GM12878 (cell line): ENCODE results near the gene ZNF625.

Source experiments
- CEBPB ChIP-seq, 2 experiments: fragments of 150-350 bp in 1 of 2; IDR thresholded peaks; 2 replicates each; pipeline ENCODE4 v1.6.1; 2012 to 2014; ENCODE audit warnings: low read depth in 2 of 2, low read length in 2 of 2, borderline replicate concordance in 1 of 2, inconsistent platforms in 1 of 2
- CTCF ChIP-seq, 3 experiments: IDR thresholded peaks in 2 of 3; conservative IDR thresholded peaks in 1 of 3; 2 replicates each; pipeline ENCODE4 v1.5.1; 2011; ENCODE audit warnings: low read depth in 3 of 3, low read length in 3 of 3, mild to moderate bottlenecking in 3 of 3, control low read depth in 2 of 3, moderate library complexity in 2 of 3, inconsistent platforms in 1 of 3, mixed read lengths in 1 of 3; ENCODE audit not compliant: control insufficient read depth in 2 of 3, insufficient read depth in 1 of 3; ENCODE audit errors: extremely low read depth in 1 of 3
- ETV6 ChIP-seq, 2 experiments: fragments of 450-650 bp in 1 of 2; IDR thresholded peaks in 1 of 2; conservative IDR thresholded peaks in 1 of 2; 2 replicates each; pipeline ENCODE4 v1.6.1; 2014; ENCODE audit warnings: antibody characterized with exemption in 1 of 2, borderline replicate concordance in 1 of 2, low read depth in 1 of 2, mild to moderate bottlenecking in 1 of 2, moderate library complexity in 1 of 2
- EZH2 ChIP-seq: IDR thresholded peaks from 2 replicates; pipeline ENCODE4 v1.6.1; 2012; ENCODE audit warnings: low read depth, mild to moderate bottlenecking, control low read depth, inconsistent platforms, low read length, borderline replicate concordance; ENCODE audit not compliant: control insufficient read depth
- MAX ChIP-seq: IDR thresholded peaks from 2 replicates; pipeline ENCODE4 v1.6.1; 2012; ENCODE audit warnings: low read depth, low read length, improper control_type of control experiment
- MYC ChIP-seq: IDR thresholded peaks from 2 replicates; pipeline ENCODE4 v1.6.1; 2011; ENCODE audit warnings: mild to moderate bottlenecking, low read length, moderate library complexity, inconsistent platforms; ENCODE audit not compliant: insufficient read depth, insufficient replicate concordance, insufficient read length, severe bottlenecking
- PAX8 ChIP-seq: fragments of 450-650 bp; IDR thresholded peaks from 2 replicates; pipeline ENCODE4 v1.6.1; 2017; ENCODE audit warnings: mild to moderate bottlenecking, moderate library complexity

- TF ChIP-seq MAX (no peak), EZH2 (no peak), CTCF (IDR thresholded peaks at IDR 0.05 in 2 of 3, conservative IDR thresholded peaks at IDR 0.05 in 1 of 3; ENCODE audit: control insufficient read depth in 2 of 3, extremely low read depth in 1 of 3, insufficient read depth in 1 of 3, low read depth in 3 of 3, low read length in 3 of 3) (no peak), MYC (no peak), ETV6 (conservative IDR thresholded peaks at IDR 0.05 in 1 of 2, IDR thresholded peaks at IDR 0.05 in 1 of 2; ENCODE audit: borderline replicate concordance in 1 of 2, low read depth in 1 of 2) (no peak), PAX8 (no peak), CEBPB (IDR thresholded peaks at IDR 0.05; ENCODE audit: borderline replicate concordance in 1 of 2, low read depth in 2 of 2, low read length in 2 of 2) (no peak)
These were observed 38.5 kb upstream of the ZNF625 start for GRCh38 chr19:12194827-12195731.
